WTC11 (cell line): ENCODE data around the gene CPTP. TPM values are rescaled to one million over a fixed set of nuclear protein-coding genes. Genes with fewer than 3 reads are reported as not detected.

ENCODE experiments used
- ATAC-seq: fragments of 200-7000 bp; cut with Tn5 transposase; 2 replicates; pipeline ENCODE4 v1.10.0; 2021; ENCODE audit warnings: mild to moderate bottlenecking, moderate library complexity
- CTCF ChIA-PET: fragments of 300-600 bp; sonication (Branson Sonifier 250); formaldehyde crosslinking; loops from one replicate; lab custom pipeline; 2021; ENCODE audit warnings: antibody characterized with exemption; lab: Charles Lee
- POLR2A ChIA-PET: fragments of 350-600 bp; sonication (Branson Sonifier 250); formaldehyde crosslinking; loops from one replicate; lab custom pipeline; 2021; ENCODE audit warnings: antibody characterized with exemption; lab: Charles Lee
- DNase-seq: peaks from one replicate; pipeline ENCODE4 v3.0.0; 2021; ENCODE audit warnings: low spot score
- H3K27ac Mint-ChIP-seq: 2 replicates; pipeline ENCODE4 v1.8.0; 2021; ENCODE audit warnings: mixed read lengths
- H3K27me3 Mint-ChIP-seq: 2 replicates; pipeline ENCODE4 v1.8.0; 2021; ENCODE audit warnings: low read depth, mild to moderate bottlenecking, moderate library complexity, mixed read lengths
- H3K36me3 Mint-ChIP-seq: 2 replicates; pipeline ENCODE4 v1.8.0; 2021; ENCODE audit warnings: mixed read lengths
- H3K4me1 Mint-ChIP-seq: 2 replicates; pipeline ENCODE4 v1.8.0; 2022; ENCODE audit warnings: mixed read lengths
- H3K4me3 Mint-ChIP-seq: 2 replicates; pipeline ENCODE4 v1.8.0; 2021; ENCODE audit warnings: mild to moderate bottlenecking, moderate library complexity, mixed read lengths
- H3K9me3 Mint-ChIP-seq: 2 replicates; pipeline ENCODE4 v1.8.0; 2021; ENCODE audit warnings: mixed read lengths
- AFF4 ChIP-seq: sonication (generic); formaldehyde crosslinking; IDR thresholded peaks from 2 replicates; pipeline ENCODE4 v1.8.1; 2023; ENCODE audit warnings: mild to moderate bottlenecking, missing genetic modification reagents, borderline replicate concordance
- ARID4B ChIP-seq: sonication (generic); formaldehyde crosslinking; IDR thresholded peaks from 2 replicates; pipeline ENCODE4 v1.8.0; 2023; ENCODE audit warnings: missing genetic modification reagents, mild to moderate bottlenecking, borderline replicate concordance
- CREM ChIP-seq: sonication (generic); formaldehyde crosslinking; IDR thresholded peaks from 2 replicates; pipeline ENCODE4 v1.8.1; 2022; ENCODE audit warnings: mild to moderate bottlenecking, missing genetic modification reagents, moderate library complexity
- E2F4 ChIP-seq: sonication (generic); formaldehyde crosslinking; IDR thresholded peaks from 2 replicates; pipeline ENCODE4 v1.8.1; 2022; ENCODE audit warnings: low read depth, mild to moderate bottlenecking, moderate library complexity, missing genetic modification reagents, borderline replicate concordance
- ELF4 ChIP-seq: sonication (generic); formaldehyde crosslinking; IDR thresholded peaks from 2 replicates; pipeline ENCODE4 v1.8.1; 2022; ENCODE audit warnings: low read depth, mild to moderate bottlenecking, moderate library complexity, missing genetic modification reagents
- EMX1 ChIP-seq: fragments of 250-450 bp; sonication (Bioruptor Pico); IDR thresholded peaks from 2 replicates; pipeline ENCODE4 v1.8.0; 2021; ENCODE audit warnings: mild to moderate bottlenecking
- ETV6 ChIP-seq: sonication (generic); formaldehyde crosslinking; IDR thresholded peaks from 2 replicates; pipeline ENCODE4 v1.8.1; 2022; ENCODE audit warnings: mild to moderate bottlenecking, missing genetic modification reagents
- FOXJ3 ChIP-seq: sonication (generic); formaldehyde crosslinking; IDR thresholded peaks from 2 replicates; pipeline ENCODE4 v1.9.0; 2021; ENCODE audit warnings: missing genetic modification reagents, mild to moderate bottlenecking, borderline replicate concordance
- FOXP1 ChIP-seq: sonication (generic); formaldehyde crosslinking; IDR thresholded peaks from 2 replicates; pipeline ENCODE4 v1.8.0; 2022; ENCODE audit warnings: missing genetic modification reagents, mild to moderate bottlenecking, moderate library complexity, borderline replicate concordance
- JUN ChIP-seq: sonication (generic); formaldehyde crosslinking; IDR thresholded peaks from 2 replicates; pipeline ENCODE4 v1.8.0; 2023; ENCODE audit warnings: mild to moderate bottlenecking, missing genetic modification reagents
- KAT7 ChIP-seq: sonication (generic); formaldehyde crosslinking; IDR thresholded peaks from 2 replicates; pipeline ENCODE4 v1.8.1; 2023; ENCODE audit warnings: missing genetic modification reagents, mild to moderate bottlenecking, borderline replicate concordance
- RELA ChIP-seq: sonication (generic); formaldehyde crosslinking; IDR thresholded peaks from 2 replicates; pipeline ENCODE4 v1.8.1; 2022; ENCODE audit warnings: missing genetic modification reagents, mild to moderate bottlenecking, borderline replicate concordance
- SP1 ChIP-seq: sonication (generic); formaldehyde crosslinking; conservative IDR thresholded peaks from 2 replicates; pipeline ENCODE4 v1.8.1; 2022; ENCODE audit warnings: missing genetic modification reagents
- STAT6 ChIP-seq: sonication (generic); formaldehyde crosslinking; conservative IDR thresholded peaks from 2 replicates; pipeline ENCODE4 v1.8.1; 2023; ENCODE audit warnings: mild to moderate bottlenecking, low read depth, missing genetic modification reagents, moderate library complexity
- TCF7 ChIP-seq: sonication (generic); formaldehyde crosslinking; IDR thresholded peaks from 2 replicates; pipeline ENCODE4 v1.8.0; 2022; ENCODE audit warnings: mild to moderate bottlenecking, low read depth, missing genetic modification reagents, moderate library complexity
- ZNF263 ChIP-seq: sonication (generic); formaldehyde crosslinking; IDR thresholded peaks from 2 replicates; pipeline ENCODE4 v1.8.1; 2022; ENCODE audit warnings: low read depth, mild to moderate bottlenecking, moderate library complexity, missing genetic modification reagents
- total RNA-seq: library from RNA; stranded (reverse); gene quantifications from 3 replicates; pipeline ENCODE4 v1.2.3, GENCODE V29; 2021

CPTP gene
- total RNA-seq, 1 experiment from 2014 or later = 14.4 TPM

GRCh38 chr1:1373815-1374588 is 49.4 kb downstream of the CPTP start (continued):
- no peak for TF ChIP-seq ETV6 (CRISPR knock-in tag)
- no peak for TF ChIP-seq EMX1 (CRISPR knock-in tag)
- TF ChIP-seq, all 79 proteins: peak for 0

- H3K4me1 Mint-ChIP-seq = peaks cover 3% of the 10 kb centered on the region; the same call in 1 of the 2 replicates
- no peak for DNase-seq
- no peak overlapping the region for H3K27ac Mint-ChIP-seq
- POLR2A ChIA-PET = interaction anchor here (1.0 to 2.1 kb wide), 2 partner anchors 25 to 49 kb away, joined by 3 to 12 read pairs; partner anchors contain the start of gene CCNL2
- H3K27me3 Mint-ChIP-seq = peaks cover under 1% of the 10 kb centered on the region; the same call in 1 of the 2 replicates
- peaks cover 8% of the 10 kb centered on the region; the same call in 1 of the 2 replicates for H3K36me3 Mint-ChIP-seq
- CTCF ChIA-PET = interaction anchor here (1.0 to 1.5 kb wide), 4 partner anchors 25 to 305 kb away, joined by 3 to 8 read pairs (median 4); partner anchors contain the start of gene CCNL2
- TF ChIP-seq STAT6 (no peak), FOXJ3 (no peak), E2F4 (0 out of 2 replicates have a peak, but pooled peaks have one; percentile 19)
- TF ChIP-seq, all 79 proteins: peak for 1
- Mint-ChIP-seq H3K9me3 (no peaks in the 10 kb centered on the region), H3K4me3 (peak overlapping the region; percentile 82)
- no peak for ATAC-seq
Measured at GRCh38 chr1:1374589-1374928, 50.0 kb downstream of the CPTP start.

- H3K4me3 Mint-ChIP-seq = peak within 1 kb of the TSS; percentile 82
- H3K36me3 Mint-ChIP-seq = peaks cover 8% of the 10 kb centered on the region; the same call in 1 of the 2 replicates
- TF ChIP-seq ZNF263 (CRISPR knock-in tag) (no peak), KAT7 (CRISPR knock-in tag) (peak; percentile 96), CREM (CRISPR knock-in tag) (peak; percentile 95), ELF4 (CRISPR knock-in tag) (0 out of 2 replicates have a peak, but pooled peaks have one; percentile 55), TCF7 (CRISPR knock-in tag) (no peak), SP1 (CRISPR knock-in tag) (peak; percentile 95), JUN (CRISPR knock-in tag) (peak; percentile 59; the same call in 1 of the 2 replicates), RELA (CRISPR knock-in tag) (peak; percentile 14; the same call in 1 of the 2 replicates), ARID4B (peak; percentile 85; the same call in 1 of the 2 replicates), AFF4 (CRISPR knock-in tag) (no peak; the same call in 1 of the 2 replicates), FOXP1 (peak; percentile 51; the same call in 1 of the 2 replicates)
Measured at GRCh38 chr1:1374929-1375662, 50.5 kb downstream of the CPTP start, which contains the start of gene AURKAIP1. TSS of gene AURKAIP1 (minus strand) at chr1:1375207. CDS start at chr1:1374756, 451 bp downstream.

More at GRCh38 chr1:1374929-1375662, 50.5 kb downstream of the CPTP start, which contains the start of gene AURKAIP1:
- Mint-ChIP-seq H3K4me1 (peaks cover 3% of the 10 kb centered on the region; the same call in 1 of the 2 replicates), H3K27ac (peak within 1 kb of the TSS; percentile 87), H3K27me3 (no peaks in the 10 kb centered on the region), H3K9me3 (no peaks in the 10 kb centered on the region)
- CTCF ChIA-PET = interaction anchor here (0.6 to 1.5 kb wide), 8 partner anchors 21 to 304 kb away, joined by 3 to 8 read pairs (median 4); partner anchors contain the start of gene CCNL2
- ATAC-seq (peak; percentile 91), DNase-seq (peak; percentile 98)
- POLR2A ChIA-PET = interaction anchor here (0.6 to 2.1 kb wide), 6 partner anchors 20 to 66 kb away, joined by 3 to 12 read pairs (median 4); partner anchors contain the start of genes CCNL2 and MRPL20
